Measurements from ENCODE around the gene ILDR1.
"Not testable (repeated sequence)": the region's sequence is repeated elsewhere in the genome, so short reads cannot be mapped to it uniquely, and the experiment has no call there.

ILDR1 gene

DNA sequence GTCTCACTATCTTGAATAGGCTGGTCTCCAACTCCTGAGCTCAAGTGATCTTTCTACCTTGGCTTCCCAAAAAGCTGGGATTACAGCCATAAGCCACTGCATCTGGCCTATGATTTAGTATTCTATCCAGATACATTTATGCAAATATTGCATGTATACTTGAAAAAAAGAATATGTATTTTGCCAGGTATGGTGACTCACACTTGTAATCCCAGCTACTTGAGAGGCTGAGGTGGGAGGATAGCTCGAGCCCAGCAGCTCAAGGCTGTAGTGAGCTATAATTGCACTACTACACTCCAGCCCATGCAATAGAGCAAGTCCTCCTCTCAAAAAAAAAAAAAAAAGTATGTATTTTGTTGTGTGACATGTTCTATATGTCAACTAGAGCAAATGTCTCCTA lies 73.4 kb downstream of the ILDR1 start:
- DNase-seq, result no peak

DNA sequence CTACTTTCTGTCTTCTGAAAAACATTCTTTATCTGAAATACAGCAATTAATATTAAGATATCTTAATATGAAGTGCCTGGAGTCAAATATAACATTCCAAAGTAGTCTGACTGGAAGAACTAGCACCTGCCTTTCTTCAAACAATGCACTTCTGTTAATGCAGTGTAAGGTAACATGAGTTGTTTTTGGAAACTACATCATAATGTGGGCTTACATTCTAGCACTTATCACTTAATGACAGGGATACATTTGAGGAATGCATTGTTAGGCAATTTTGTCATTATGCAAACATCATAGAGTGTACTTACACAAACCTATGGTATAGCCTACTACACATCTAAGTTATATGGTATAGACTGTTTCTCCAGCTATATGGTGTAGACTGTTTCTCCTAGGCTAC lies 78.6 kb downstream of the ILDR1 start:
- DNase-seq, result no peak

DNA sequence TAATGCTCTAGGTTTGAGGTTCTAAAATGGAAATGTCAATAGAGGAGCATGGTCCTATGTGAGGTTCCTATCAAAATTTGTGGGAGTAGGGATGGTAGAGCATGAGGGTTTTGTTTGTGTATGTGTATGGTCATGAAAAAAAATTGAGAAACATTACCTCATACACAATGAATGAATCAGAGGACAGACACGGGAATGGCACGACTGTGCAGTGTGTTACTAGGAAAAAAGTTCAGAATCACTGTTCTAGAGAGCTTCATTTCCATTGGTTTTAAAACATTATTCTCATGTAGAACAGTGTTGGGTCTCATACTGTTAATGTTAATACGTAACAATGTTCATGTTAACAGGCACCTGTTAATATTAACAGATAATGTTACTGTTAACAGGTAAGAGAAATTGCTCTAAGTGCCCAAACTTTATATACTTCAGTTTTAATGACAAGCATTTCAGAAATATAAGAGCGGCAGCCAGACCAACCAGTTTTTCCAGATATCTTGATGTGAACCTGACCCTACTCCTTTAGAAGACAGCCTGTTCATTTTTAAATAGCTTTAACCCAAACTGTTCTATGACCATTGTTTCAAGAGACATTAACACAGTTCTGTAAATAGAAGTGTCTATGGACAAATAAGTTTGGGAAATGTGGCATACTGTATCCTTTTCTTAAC lies 79.8 kb downstream of the ILDR1 start:
- no peak for DNase-seq

DNA sequence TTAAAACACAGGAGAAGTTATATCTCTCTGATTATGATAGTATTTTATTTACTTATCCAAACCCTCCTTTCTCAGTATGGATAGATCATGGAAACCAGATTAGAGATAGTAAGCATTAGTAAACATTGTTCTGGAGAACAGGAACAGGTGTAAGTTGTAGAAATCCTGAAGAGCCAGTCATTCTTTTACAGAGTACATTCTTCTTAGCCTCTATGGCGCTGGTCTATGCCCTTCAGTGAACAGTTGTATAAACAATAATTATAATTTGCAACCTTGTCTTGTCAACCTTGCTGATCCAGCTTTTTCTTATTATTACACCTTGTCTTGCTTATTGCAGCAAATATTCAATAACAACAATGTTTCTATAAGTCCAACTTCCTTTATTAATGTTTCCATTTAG lies 80.5 kb downstream of the ILDR1 start:
- no peak for DNase-seq

DNA sequence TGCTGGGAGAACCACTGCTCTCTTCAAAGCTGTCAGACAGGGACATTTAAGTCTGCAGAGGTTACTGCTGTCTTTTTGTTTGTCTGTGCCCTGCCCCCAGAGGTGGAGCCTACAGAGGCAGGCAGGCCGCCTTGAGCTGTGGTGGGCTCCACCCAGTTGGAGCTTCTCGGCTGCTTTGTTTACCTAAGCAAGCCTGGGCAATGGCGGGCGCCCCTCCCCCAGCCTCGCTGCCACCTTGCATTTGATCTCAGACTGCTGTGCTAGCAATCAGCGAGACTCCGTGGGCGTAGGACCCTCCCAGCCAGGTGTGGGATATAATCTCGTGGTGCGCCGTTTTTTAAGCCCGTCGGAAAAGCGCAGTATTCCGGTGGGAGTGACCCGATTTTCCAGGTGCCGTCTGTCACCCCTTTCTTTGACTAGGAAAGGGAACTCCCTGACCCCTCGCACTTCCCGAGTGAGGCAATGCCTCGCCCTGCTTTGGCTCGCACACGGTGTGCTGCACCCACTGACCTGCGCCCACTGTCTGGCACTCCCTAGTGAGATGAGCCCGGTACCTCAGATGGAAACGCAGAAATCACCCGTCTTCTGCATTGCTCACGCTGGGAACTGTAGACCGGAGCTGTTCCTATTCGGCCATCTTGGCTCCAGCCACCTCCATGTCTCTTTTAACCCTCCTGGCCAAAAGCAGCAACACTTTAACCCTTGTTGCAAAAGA lies 83.7 kb downstream of the ILDR1 start:
- DNase-seq, result not testable (repeated sequence)
